ENCODE results near the gene ASCC2.
A peak's percentile ranks its signal among the peaks of the same experiment; 100 is the strongest.
"Not testable (repeated sequence)": the region's sequence is repeated elsewhere in the genome, so short reads cannot be mapped to it uniquely, and the experiment has no call there.

Gene ASCC2

DNA sequence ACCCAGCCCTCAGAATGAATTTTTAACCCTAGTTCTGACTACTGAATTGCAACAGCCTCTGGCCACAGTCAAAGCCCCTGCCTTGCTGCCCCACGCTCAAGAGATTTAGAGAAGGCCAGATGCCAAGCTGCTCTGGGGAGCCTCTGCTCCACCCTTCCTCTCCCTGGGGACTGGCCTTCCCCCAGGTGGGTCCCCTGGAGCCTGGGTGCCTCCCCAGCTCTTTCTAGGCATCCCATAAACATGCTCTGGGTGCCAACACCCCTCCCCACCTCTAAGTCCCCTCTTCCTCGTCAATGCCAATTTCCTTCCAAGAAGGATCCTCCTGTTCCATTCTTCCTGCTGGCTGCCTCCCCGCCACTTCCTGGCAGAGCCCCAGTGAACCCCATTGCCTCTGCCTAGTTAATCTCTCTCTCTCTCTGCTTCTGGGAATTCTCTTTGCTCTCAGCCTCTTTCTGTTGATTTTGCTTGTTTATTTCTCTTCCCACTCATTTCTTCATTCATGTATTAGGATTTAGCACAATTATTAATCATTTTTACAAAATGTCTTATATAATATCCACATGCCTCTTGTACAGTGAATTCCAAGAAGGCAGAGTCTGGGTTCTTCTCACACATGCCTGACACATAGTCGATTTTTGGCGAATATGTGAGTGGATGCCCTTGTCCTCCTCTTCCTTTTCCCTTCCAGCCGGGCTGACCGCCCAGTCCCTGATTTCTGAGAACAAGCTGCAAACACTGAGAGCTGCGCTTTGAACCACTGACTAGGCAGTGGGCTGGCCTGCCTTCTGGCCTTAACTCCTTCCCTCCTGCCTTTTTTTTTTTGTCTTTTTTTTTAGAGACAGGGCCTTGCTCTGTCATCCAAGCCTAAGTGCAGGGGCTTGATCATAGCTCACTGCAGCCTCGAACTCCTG, 53.4 kb downstream of the ASCC2 start:
- no peak for DNase-seq

DNA sequence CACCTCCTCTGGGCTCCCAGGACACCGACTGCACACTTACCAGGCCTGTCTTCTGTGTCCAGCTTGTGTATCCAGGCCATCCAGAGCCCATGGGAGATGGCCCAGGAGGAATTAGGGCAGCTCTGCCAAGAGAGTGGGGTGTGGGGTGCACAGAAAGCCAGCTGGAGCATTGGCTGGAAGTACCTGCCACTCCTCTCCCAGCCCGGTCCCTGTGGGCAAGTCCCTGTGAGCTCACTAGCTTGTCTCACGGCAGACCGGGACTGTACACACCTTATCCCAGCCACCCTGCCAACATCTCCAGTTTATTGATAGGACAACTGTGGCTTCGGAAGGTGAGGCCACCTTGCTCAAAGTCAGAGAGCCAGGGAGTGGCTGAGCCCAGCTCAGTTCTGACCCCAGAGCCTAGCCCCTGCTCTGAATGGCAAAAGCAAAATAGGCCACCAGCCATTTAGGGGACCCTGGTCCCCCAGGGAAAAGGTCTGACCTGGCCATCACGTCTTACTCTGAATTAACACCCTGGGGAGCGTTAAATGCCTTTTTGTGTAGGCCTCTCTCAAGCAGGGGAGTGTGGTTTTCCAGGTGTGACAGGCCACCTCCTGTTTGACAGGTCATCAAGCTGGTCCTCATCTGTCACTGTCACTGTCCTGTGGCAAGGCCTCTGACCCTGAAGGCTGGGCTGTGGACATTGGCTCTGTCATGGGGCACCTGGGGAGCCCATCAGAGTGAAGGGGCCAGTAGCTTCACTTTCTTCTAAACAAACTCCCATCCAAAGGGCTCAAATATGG, 55.8 kb downstream of the ASCC2 start:
- DNase-seq, result no peak

DNA sequence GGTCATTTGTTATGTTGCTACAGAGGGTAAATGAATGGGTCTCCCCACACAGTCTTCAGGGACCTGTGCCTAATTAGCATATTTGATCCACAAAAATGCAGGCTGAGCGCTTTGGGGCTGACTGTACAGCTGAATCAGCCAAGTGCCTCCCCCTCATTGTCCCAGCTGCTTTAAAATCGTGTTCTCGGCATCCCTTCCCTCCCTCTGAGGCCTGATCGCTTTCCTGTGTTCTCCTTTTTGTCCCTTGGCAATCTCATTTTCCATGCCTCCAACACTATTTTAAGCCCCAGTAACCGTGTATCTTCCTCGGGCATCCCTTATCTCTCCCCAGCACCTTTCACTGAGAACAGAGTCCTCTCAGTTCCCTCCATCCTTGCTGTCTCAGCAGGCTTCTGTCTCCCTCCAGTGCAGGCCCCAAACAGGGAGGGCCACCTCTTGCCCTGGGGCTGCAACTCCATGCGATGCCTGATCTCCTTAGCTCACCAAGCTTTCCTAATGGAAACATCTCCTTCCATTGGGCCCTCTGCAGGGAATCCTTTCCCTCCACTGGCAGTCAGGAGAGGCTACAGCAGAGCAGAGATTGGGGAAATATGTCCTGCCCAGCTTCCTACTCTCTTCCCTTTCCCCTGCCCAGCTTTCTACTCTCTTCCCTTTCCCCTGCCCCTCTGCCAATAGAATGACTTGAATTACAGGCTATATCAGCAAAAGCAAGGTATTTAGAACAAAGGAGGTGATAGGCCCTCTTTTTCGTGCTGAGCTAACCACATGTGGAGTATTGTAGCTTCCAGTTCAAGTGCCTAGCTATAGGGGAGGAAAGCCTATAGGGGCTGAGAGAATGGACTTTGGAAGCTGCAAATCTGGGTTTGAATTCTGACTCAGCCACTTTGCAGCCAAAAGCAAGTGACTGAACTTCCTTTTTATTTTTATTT, 57.1 kb downstream of the ASCC2 start:
- no peak for DNase-seq

DNA sequence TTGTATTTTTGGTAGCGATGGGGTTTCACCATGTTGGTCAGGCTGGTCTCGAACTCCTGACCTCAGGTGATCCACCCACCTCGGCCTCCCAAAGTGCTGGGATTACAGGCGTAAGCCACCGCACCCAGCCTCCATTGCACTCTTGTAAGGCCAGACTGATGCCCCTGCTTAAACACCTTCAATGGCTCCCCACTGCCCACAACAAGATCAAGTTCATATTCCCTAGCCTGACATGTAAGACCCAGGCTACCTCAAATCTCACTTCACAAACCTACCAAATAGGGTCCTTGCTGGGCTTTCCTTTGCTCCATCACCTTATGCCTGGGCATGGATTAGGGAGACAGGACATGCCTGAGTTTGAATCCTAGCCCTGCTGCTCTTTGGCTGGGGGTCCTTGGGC, 57.9 kb downstream of the ASCC2 start:
- no peak for DNase-seq

DNA sequence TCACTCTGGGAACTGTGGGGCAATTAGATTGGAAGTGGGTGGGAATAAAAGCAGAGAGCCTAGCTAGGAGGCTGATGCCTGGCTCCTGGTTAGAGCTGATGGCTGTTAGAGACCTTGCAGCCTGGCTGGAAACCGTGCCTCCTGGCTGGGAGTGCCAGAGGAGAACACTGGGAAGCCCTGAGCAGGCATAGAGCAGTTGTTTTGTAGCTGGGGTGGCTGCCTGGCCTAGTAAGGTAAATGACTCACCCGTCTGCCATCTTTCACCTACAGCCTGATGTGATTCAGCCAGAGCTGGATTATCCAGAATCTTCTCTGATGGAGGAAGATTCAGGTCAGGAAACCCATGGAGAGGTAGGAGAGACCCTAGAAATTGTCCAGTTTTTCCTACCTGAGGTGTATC, 64.8 kb downstream of the ASCC2 start:
- DNase-seq, result no peak

DNA sequence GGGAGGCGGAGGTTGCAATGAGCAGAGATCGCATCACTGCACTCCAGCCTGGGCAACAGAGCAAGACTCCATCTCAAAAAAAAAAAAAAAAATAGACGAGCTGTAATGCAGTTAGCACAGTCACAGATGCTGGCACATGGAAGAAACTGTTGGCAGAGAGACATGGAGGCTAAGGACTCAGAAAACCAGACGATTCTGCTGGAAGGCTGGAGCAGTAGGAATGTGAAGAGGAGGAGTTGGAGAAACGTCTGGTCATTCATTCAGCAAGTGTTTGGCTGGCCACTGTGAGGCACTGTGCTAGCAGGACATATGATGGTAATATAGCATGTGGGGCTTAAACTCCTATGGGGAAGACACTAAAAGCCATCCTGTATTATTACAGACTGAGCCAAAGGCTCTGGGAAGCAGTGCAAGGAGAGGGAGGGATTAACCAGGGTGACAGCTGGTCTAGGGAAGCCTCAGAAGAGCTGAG, 65.9 kb downstream of the ASCC2 start:
- DNase-seq, result no peak

DNA sequence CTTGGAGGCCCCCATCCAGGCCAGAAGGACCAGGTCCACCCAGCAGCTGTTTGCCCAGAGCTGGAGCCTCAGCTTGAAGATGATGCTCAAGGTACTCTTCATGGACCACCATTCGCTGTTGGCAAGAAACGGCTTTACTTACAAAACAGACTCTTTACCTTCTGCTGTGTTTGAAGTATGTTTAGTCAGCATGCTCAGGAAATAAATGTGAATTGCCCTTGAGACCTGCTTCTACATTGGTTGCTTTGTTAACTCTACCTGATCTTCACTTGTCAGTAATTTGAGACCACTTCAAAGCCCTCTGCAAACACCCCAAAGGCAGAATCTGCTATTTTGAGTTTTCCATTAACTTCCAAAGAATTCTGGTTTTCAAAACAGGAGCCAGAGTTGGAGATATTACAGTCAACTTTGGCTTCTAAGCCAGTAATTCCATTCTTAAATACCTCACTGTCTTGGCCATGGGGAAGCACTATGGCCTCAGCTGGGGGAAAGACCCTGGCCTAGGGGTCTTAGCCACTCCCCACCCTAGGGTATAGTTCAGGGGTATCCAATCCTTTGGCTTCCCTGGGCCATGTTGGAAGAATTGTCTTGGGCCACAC, 68.3 kb downstream of the ASCC2 start:
- DNase-seq, result no peak

DNA sequence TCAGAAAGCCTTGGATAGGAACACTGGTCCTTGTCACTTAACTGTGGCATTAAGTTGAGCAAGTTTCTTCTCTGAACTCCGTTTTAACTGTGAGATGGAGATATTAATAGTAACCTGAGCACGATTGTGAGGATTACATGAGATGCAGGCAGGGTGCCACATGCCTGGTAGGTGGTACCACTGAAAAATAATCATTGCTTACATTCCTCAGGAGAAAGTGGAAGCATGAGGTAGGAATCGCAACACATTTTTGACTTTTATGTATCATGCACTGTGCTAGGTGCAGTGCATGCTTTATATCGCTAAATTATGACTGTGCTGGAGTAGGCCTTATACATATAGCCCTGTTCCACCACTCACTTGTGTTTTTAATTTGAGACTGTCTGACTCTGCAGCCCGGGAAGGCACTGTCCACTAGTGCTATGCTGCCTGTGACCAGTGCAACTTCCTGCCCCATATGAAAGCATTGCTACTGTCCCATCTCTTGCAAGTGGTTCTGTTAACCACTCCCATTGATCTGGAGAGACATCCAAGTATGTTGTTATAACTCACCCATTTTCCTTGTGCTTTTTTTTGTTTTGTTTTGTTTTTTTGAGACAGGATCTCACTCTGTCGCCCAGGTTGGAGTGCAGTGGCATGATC, 69.9 kb downstream of the ASCC2 start:
- no peak for DNase-seq

DNA sequence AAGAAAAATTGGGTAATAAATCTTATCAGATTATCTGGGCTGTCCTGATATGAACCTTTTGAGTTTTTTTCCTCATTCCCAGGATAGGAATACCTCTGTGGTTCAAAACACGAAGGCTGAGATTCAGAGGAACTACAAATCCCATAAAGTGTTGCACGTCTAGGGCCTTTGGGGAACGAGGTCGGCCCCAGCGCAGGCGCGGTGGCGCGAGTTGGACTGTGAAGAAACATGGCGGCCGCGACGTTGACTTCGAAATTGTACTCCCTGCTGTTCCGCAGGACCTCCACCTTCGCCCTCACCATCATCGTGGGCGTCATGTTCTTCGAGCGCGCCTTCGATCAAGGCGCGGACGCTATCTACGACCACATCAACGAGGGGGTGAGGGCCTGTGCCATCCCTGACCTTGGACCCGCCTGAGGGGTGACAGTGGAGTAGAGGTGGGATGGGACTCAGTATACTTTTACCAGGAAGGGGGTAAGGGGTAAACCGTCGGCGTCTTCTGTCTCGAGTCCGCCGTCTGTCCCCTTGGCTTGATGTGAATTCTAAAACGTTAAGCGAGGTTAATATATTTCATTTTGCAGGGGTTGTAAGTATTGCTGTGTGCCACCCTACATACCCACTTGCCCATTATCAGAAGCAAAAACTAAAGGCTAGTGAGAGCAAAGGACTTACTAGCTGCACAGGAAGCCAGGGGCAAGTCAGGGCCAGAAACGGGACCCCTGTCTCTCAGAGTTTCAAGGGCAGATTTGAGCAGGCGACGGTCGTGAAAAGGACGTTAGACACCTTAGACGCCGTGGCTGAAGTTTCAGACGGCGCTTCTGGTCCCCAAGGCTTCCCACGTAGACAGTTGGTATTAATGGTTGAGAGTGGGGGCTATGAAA, 70.7 kb downstream of the ASCC2 start, which contains the start of gene UQCR10:
TSS of gene UQCR10 (plus strand) at position 199 of the 881 bp plus-strand sequence. CDS start at position 229, 30 bp downstream.
- DNase-seq, result peak; percentile 90

DNA sequence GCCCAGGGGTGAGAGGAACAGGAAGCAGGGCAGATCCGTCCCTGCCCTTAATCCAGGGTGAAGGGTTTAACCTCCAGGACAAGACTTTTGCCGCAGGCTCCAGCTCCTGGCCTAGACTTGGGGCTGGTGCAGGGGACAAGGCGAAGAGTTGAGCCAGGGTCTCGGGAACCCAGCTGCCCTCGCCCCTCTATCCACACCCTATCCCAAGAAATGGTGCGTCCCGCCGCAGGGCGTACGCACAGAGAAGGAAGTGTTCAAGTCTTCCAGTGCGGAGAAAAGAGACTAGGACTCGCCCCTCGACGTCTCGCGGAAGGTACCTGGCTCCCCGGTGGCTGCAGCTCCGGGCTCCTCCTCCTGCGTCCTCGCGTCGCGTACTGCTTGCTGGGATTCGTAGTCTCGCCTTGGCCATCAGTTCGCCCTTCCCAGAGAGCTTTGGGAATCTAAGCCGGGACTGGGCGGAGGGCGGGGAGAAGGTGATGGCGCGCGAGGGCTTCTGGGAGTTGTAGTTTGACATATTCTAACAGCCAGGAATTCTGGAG, 71.4 kb downstream of the ASCC2 start, which contains the start of gene ZMAT5:
TSS of gene ZMAT5 (minus strand) at position 376 of the 539 bp plus-strand sequence. CDS start 18,463 bp downstream, outside the sequence.
- peak; percentile 97 for DNase-seq

DNA sequence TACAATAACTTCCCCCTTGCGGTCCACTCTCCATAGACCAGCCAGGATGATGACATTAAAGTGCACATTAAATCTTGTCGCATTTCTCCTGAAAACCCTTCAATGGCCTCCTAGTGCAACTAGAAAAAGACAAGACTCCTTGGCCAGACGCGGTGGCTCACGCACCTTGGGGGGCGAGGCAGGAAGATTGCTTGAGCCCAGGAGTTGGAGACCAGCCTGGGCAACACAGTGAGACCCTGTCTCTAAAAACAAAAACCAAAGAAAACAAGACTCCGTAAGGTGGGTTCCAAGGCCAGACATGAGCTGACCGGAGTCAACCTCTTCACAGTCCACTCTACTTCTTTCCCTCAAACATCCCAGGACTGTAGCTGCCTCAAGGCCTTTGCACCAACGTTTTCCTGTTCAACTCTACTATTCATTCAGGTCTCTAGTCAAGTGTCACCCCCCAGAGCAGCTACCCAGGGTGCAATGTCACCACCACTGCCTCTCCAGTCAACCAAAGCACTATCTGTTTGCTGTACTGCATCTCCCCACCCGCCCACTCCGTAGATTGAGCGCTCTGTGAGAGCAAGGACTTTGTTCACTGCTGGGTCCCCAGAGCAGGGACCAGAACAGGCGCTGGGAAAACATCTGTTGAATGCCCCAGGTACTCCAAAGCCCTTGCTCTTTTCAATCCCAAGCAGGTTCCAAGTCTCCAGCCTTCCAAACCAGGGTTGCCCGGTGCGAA, 72.0 kb downstream of the ASCC2 start:
- DNase-seq, result no peak

DNA sequence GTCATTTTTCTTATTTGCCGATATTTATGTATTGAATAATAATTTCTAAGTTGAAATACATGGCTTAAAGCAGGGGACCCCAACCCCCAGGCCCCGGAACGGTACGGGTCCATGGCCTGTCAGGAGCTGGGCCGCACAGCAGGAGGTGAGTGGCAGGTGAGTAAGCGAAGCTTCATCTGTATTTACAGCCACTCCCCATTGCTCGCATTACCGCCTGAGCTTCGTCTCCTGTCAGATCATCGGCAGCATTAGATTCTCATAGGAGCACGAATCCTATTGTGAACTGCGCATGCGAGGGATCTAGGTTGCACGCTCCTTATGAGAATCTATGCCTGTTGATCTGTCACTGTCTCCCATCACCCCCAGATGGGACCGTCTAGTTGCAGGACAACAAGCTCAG, 75.8 kb downstream of the ASCC2 start:
- peak; percentile 50 for DNase-seq

DNA sequence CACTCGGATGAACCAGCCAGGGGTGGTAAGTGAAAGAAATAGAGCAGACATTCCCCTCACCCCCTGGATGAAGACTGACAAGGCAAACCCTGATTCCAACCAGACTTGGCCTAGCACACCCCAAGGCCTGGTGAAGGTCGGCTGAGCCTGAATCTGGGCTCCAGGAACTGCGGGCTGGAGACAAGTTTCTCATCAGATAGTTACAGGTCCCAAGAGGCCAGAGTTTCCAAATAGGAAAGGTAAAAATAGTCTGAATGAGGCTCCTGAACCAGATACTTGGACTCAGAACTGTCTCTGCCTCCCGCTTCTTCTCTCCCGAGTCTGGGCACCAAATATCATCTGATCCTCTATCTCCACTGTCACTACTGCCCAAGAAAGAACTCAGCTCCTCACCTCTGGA, 79.1 kb downstream of the ASCC2 start:
- DNase-seq, result no peak

DNA sequence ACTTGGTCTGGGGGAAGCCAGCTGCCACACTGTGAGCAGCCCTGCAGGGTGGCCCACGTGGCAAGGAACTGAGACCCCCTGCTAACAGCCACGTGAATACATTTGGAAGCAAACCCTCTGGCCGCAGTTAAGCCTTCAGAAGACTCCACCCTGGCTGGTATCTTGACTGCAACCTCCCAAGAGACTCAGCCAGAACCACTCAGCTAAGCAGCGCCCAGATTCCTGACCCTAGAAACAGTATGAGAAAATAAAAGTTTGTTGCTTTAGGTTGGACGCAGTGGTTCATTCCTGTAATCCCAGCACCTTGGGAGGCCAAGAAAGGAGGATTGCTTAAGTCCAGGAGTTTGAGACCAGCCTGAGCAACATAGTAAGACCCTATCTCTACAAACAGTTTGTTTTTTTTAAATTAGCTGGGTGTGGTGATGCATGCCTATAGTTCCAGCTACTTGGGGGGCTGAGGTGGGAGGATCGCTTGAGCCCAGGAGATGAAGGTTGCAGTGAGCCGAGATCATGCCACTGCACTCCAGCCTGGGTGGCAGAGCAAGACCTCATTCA, 79.9 kb downstream of the ASCC2 start:
- no peak for DNase-seq

DNA sequence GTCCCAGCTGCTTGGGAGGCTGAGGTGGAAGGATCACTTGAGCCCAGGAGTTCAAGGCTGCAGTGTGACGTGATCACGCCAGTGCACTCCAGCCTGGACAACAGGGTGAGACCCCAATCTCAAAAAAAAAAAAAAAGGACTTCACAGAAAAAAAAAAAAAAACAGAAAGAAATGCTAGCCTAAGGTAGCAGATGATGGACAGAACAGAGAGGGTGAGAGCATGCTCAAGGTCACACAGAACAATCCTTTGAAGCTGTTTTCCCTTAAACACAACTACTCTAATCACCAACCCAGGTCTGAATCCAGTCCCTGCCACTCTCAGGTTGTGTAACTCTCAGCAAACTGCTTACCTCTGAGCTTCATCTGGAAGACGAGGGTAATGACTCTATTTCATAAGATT, 81.0 kb downstream of the ASCC2 start:
- DNase-seq, result no peak

DNA sequence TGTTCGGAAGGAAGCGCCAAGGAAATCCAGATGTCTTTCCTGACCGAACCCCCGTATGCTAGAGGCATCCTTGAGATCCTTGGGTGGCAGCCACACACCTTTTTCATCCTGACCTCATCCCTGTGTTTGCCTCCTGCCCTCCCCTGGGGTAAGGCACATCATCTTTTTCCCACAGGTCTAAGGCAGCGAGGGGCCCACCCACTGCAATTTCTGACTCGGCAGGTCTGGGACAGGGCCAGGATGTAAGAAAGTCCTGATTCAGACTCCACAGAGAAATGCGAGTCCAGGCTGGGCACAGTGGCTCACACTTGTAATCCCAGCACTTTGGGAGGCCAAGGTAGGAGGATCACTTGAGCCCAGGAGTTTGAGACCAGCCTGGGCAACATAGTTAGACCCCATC, 81.7 kb downstream of the ASCC2 start:
- no peak for DNase-seq

DNA sequence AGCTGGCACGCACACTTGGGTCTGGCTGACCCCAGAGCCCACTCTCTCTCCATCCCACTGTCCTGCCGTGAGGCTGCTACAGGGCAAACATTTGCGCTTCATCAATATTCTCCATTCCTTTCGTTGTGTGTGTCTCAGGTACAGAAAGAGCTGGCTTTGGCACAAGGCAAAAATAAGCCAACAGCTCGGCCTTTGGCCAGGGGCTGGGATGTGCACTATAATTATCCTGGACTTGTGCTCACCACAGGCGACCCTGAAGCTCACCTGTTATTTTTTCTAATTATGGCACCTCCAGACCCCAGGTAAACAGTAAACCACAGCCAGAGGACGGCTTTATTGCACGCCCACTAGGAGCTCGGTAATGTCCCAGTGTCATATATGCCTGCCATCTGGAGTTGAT, 82.2 kb downstream of the ASCC2 start:
- no peak for DNase-seq

DNA sequence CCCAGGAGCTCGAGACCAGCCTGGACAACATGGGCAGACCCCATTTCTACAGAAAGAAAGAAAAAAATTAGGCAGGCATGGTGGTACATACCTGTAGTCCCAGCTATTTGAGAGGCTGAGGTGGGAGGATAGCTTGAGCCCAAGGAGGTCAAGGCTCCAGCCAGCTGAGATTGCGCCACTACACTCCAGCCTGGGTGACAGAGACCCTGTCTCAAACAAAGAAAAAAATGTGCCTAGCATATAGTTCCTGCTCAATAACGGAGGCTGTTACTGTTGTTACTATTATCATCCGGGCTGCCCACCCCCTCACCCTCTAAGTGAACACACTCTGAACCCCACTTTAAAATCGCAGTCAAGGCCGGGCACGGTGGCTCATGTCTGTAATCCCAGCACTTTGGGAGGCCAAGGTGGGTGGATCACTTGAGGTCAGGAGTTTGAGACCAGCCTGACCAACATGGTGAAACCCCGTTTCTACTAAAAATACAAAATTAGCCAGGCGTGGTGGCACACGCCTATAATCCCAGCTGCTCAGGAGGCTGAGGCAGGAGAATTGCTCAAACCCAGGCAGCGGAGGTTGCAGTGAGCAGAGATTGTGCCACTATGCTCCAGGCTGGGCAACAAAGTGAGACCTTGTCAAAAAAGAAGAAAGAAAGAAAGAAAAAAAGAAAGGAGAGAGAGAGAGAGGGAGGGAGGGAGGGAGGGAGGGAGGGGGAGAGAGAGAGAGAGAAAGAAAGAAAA, 83.2 kb downstream of the ASCC2 start:
- not testable (repeated sequence) for DNase-seq
